ENCODE data around the gene BRD7.

DNA sequence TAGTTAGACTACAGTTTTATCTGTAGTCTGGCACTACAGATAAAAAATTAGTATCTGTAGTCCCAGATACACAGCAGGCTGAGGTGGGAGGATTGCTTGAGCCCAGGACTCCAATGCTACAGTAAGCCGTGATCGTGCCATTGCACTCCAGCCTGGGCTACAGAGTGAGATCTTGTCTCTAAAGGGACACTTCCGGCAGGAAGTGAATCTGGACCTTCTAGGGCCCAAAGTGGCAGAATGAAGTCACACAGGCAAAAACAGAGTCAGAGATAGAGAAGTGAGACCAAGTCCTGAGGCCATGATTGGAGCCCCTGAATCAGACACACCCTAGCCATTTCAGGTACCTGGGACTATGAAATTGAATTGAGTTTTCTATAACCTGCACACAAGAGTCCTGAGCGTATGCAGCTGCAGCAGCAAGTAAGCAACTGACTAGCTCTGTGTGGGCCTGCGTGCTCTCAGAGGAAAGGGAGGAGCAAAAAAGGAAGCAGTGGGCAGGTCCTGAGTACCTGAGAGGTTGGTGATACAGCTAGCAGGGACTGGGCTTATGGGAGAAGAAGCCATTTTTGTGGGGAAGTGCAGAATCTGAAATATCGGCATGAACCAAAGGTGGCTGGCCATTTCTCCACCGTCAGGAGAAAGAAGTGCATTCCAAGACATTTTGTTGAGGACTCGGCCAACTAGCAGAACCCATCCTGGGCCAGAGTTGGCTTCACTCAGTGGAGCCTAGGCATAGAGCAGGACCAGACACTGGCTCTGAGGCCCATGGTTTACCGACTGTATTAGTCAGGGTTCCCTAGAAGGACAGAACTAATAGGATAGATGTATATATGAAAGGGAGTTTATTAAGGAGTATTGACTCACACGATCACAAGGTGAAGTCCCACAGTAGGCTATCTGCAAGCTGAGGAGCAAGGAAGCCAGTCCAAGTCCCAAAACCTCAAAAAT, 27.2 kb upstream of the BRD7 start:
- TF ChIP-seq EZH2phosphoT487 (IDR thresholded peaks at IDR 0.05; ENCODE audit: borderline replicate concordance, low read length) (no peak), EZH2 (IDR thresholded peaks at IDR 0.05; ENCODE audit: low read length, unreplicated experiment) (no peak)
- TF ChIP-seq, protein P1, sequence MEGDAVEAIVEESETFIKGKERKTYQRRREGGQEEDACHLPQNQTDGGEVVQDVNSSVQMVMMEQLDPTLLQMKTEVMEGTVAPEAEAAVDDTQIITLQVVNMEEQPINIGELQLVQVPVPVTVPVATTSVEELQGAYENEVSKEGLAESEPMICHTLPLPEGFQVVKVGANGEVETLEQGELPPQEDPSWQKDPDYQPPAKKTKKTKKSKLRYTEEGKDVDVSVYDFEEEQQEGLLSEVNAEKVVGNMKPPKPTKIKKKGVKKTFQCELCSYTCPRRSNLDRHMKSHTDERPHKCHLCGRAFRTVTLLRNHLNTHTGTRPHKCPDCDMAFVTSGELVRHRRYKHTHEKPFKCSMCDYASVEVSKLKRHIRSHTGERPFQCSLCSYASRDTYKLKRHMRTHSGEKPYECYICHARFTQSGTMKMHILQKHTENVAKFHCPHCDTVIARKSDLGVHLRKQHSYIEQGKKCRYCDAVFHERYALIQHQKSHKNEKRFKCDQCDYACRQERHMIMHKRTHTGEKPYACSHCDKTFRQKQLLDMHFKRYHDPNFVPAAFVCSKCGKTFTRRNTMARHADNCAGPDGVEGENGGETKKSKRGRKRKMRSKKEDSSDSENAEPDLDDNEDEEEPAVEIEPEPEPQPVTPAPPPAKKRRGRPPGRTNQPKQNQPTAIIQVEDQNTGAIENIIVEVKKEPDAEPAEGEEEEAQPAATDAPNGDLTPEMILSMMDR (conservative IDR thresholded peaks at IDR 0.05; ENCODE audit: low read depth, low read length) = no peak

Measured in PC-3 (cell line).